ENCODE measurements around the gene PDGFB. TPM values are rescaled to one million over a fixed set of nuclear protein-coding genes. Genes with fewer than 3 reads are reported as not detected.

PDGFB gene
- total RNA-seq, 1 donor from 2014 or later: 29.8 TPM

GRCh38 chr22:39212721-39213376, 31.9 kb downstream of the PDGFB start:
- Histone ChIP-seq H3K9me3 (no peaks in the 10 kb centered on the region), H3K36me3 (no peaks in the 10 kb centered on the region), H3K27me3 (no peaks in the 10 kb centered on the region), H3K27ac (no peak overlapping the region), H3K4me3 (no peak overlapping the region), H3K4me1 (no peaks in the 10 kb centered on the region)
- DNase-seq (peak; percentile 20), ATAC-seq (no peak)
- TF ChIP-seq, protein P1, sequence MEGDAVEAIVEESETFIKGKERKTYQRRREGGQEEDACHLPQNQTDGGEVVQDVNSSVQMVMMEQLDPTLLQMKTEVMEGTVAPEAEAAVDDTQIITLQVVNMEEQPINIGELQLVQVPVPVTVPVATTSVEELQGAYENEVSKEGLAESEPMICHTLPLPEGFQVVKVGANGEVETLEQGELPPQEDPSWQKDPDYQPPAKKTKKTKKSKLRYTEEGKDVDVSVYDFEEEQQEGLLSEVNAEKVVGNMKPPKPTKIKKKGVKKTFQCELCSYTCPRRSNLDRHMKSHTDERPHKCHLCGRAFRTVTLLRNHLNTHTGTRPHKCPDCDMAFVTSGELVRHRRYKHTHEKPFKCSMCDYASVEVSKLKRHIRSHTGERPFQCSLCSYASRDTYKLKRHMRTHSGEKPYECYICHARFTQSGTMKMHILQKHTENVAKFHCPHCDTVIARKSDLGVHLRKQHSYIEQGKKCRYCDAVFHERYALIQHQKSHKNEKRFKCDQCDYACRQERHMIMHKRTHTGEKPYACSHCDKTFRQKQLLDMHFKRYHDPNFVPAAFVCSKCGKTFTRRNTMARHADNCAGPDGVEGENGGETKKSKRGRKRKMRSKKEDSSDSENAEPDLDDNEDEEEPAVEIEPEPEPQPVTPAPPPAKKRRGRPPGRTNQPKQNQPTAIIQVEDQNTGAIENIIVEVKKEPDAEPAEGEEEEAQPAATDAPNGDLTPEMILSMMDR (IDR thresholded peaks at IDR 0.05): no peak
- intact Hi-C loops (cut with DNase I): no loop called here

DNA sequence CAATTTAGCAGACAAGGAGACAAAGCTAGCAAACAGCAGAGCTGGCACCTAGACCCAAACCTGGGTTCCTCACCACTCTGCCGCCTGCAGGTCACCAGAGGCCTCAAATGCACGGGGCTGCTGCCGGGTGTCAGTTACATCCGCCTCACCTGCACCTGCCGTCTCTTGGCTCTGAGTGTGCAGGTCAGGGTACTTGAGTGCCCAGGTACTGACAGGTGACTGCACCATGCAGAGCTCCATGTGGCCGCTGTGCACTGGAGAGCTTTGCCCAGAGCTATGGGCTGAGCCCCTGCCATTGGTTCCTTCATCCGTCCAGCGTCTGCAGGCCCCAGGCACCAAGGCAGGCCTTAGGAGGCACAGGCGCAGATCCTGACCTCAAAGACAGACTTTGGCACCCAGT, 35.0 kb downstream of the PDGFB start:
- H3K9me3 ChIP-seq: no peaks in the 10 kb centered on the region
- H3K36me3 ChIP-seq: no peaks in the 10 kb centered on the region
- TF ChIP-seq, protein P1 (IDR thresholded peaks at IDR 0.05): no peak
- intact Hi-C loops (cut with DNase I): no loop called here
- H3K4me1 ChIP-seq: no peaks in the 10 kb centered on the region
- H3K27me3 ChIP-seq: no peaks in the 10 kb centered on the region
- H3K27ac ChIP-seq: no peak overlapping the region
- H3K4me3 ChIP-seq: no peak overlapping the region
- DNase-seq (peak; percentile 60), ATAC-seq (no peak)

GRCh38 chr22:39208013-39208680, 36.6 kb downstream of the PDGFB start:
- no peaks in the 10 kb centered on the region for H3K36me3 ChIP-seq
- no peaks in the 10 kb centered on the region for H3K9me3 ChIP-seq
- DNase-seq: peak; percentile 53
- intact Hi-C loops (cut with DNase I): no loop called here
- no peaks in the 10 kb centered on the region for H3K27me3 ChIP-seq
- ATAC-seq: peak; percentile 5
- H3K4me1 ChIP-seq: no peaks in the 10 kb centered on the region
- H3K27ac ChIP-seq: no peak overlapping the region
- TF ChIP-seq, protein P1 (IDR thresholded peaks at IDR 0.05): no peak
- H3K4me3 ChIP-seq: no peak overlapping the region

GRCh38 chr22:39207141-39208012, 37.4 kb downstream of the PDGFB start:
- TF ChIP-seq, protein P1 (IDR thresholded peaks at IDR 0.05): no peak
- DNase-seq (peak; percentile 48), ATAC-seq (peak; percentile 57)
- Histone ChIP-seq H3K4me3 (no peak overlapping the region), H3K9me3 (no peaks in the 10 kb centered on the region), H3K4me1 (no peaks in the 10 kb centered on the region), H3K36me3 (no peaks in the 10 kb centered on the region), H3K27ac (no peak overlapping the region), H3K27me3 (no peaks in the 10 kb centered on the region)
- intact Hi-C loops (cut with DNase I): no loop called here

- H3K27ac ChIP-seq: no peak overlapping the region
- TF ChIP-seq, protein P1 (IDR thresholded peaks at IDR 0.05): no peak
- intact Hi-C loops (cut with DNase I): no loop called here
- no peaks in the 10 kb centered on the region for H3K9me3 ChIP-seq
- no peaks in the 10 kb centered on the region for H3K36me3 ChIP-seq
- DNase-seq (peak; percentile 53), ATAC-seq (no peak)
- H3K4me1 ChIP-seq: no peaks in the 10 kb centered on the region
- no peaks in the 10 kb centered on the region for H3K27me3 ChIP-seq
- H3K4me3 ChIP-seq: no peak overlapping the region
These were observed 38.3 kb downstream of the PDGFB start for GRCh38 chr22:39206491-39206890.

Data from upper lobe of right lung (tissue), 1 donor.